ENCODE data around the gene DLGAP1. TPM values are rescaled to one million over a fixed set of nuclear protein-coding genes. Genes with fewer than 3 reads are reported as not detected.

DLGAP1 gene
- total RNA-seq, 1 experiment from 2014 or later = 23.0 TPM

DNA sequence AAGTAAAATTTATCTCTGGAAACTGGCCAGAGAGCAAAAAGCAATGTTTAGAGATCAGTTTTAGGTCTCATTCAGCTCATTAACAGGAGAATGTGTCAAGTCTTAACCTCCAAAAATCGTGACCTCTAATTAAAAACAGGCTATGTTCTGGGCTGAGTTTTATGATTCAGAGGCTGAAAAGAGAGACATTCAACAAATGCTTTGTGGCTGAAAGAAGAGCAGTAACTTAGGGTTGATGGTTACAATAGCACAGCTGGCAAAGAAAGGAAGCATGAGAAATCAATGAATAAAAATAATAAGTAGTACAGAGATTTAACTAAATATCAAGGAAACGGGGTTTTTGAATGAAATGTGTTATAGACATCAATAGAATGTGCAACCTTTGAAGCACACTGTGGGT is 992.1 kb downstream of the DLGAP1 start (continued):
- TF ChIP-seq IRF2 (CRISPR knock-in tag; IDR thresholded peaks at IDR 0.05; ENCODE audit: borderline replicate concordance, low read depth) = no peak
- TF ChIP-seq, protein P1, sequence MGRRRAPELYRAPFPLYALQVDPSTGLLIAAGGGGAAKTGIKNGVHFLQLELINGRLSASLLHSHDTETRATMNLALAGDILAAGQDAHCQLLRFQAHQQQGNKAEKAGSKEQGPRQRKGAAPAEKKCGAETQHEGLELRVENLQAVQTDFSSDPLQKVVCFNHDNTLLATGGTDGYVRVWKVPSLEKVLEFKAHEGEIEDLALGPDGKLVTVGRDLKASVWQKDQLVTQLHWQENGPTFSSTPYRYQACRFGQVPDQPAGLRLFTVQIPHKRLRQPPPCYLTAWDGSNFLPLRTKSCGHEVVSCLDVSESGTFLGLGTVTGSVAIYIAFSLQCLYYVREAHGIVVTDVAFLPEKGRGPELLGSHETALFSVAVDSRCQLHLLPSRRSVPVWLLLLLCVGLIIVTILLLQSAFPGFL (CRISPR knock-in tag; IDR thresholded peaks at IDR 0.05; ENCODE audit: borderline replicate concordance) = no peak
- TF ChIP-seq, protein P2, sequence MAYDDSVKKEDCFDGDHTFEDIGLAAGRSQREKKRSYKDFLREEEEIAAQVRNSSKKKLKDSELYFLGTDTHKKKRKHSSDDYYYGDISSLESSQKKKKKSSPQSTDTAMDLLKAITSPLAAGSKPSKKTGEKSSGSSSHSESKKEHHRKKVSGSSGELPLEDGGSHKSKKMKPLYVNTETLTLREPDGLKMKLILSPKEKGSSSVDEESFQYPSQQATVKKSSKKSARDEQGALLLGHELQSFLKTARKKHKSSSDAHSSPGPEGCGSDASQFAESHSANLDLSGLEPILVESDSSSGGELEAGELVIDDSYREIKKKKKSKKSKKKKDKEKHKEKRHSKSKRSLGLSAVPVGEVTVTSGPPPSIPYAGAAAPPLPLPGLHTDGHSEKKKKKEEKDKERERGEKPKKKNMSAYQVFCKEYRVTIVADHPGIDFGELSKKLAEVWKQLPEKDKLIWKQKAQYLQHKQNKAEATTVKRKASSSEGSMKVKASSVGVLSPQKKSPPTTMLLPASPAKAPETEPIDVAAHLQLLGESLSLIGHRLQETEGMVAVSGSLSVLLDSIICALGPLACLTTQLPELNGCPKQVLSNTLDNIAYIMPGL (CRISPR knock-in tag; IDR thresholded peaks at IDR 0.05) = no peak

DNA sequence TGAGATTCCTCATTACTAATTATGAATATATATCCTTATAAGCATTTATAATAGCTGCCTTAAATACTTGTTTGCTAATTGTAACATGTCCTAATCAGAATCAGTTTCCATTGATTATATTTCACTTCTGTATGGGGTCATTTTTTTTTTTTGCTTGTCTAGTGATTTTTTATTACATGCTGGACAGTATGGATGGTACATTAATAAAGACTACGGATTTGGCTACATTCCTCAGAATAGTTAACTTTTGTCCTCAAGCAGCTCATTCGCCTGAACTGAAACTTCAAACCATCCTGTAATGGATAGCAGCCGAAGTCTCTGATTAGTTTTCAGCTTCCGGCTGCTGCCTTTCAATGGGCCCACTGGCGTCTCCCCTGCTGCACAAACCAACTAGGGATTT is 993.4 kb downstream of the DLGAP1 start:
- H3K27ac Mint-ChIP-seq = peak overlapping the region; percentile 88
- peaks cover 67% of the 10 kb centered on the region for H3K4me1 Mint-ChIP-seq
- no peaks in the 10 kb centered on the region for H3K27me3 Mint-ChIP-seq (ENCODE audit: low read depth)
- DNase-seq (ENCODE audit: low spot score) (no peak), ATAC-seq (no peak)
- CTCF ChIA-PET = interaction anchor here (0.5 to 2.5 kb wide), 4 partner anchors 8 to 142 kb away, joined by 3 to 15 read pairs (median 5); no protein-coding TSS in a partner anchor
- TF ChIP-seq, protein P3, sequence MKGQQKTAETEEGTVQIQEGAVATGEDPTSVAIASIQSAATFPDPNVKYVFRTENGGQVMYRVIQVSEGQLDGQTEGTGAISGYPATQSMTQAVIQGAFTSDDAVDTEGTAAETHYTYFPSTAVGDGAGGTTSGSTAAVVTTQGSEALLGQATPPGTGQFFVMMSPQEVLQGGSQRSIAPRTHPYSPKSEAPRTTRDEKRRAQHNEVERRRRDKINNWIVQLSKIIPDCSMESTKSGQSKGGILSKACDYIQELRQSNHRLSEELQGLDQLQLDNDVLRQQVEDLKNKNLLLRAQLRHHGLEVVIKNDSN (CRISPR knock-in tag; IDR thresholded peaks at IDR 0.05) = no peak
- TF ChIP-seq TEAD4 (CRISPR knock-in tag; IDR thresholded peaks at IDR 0.05) (no peak), FOXP1 (CRISPR knock-in tag; IDR thresholded peaks at IDR 0.05; ENCODE audit: borderline replicate concordance) (no peak), GABPB1 (CRISPR knock-in tag; IDR thresholded peaks at IDR 0.05) (no peak), RELA (CRISPR knock-in tag; IDR thresholded peaks at IDR 0.05; ENCODE audit: borderline replicate concordance) (no peak), TCF7 (CRISPR knock-in tag; IDR thresholded peaks at IDR 0.05; ENCODE audit: low read depth) (no peak), ZNF317 (CRISPR knock-in tag; IDR thresholded peaks at IDR 0.05; ENCODE audit: borderline replicate concordance, low read depth) (no peak), ZNF396 (CRISPR knock-in tag; IDR thresholded peaks at IDR 0.05; ENCODE audit: borderline replicate concordance) (no peak), GRHL2 (CRISPR knock-in tag; IDR thresholded peaks at IDR 0.05; ENCODE audit: insufficient replicate concordance, severe bottlenecking) (no peak)
- TF ChIP-seq, protein P4, sequence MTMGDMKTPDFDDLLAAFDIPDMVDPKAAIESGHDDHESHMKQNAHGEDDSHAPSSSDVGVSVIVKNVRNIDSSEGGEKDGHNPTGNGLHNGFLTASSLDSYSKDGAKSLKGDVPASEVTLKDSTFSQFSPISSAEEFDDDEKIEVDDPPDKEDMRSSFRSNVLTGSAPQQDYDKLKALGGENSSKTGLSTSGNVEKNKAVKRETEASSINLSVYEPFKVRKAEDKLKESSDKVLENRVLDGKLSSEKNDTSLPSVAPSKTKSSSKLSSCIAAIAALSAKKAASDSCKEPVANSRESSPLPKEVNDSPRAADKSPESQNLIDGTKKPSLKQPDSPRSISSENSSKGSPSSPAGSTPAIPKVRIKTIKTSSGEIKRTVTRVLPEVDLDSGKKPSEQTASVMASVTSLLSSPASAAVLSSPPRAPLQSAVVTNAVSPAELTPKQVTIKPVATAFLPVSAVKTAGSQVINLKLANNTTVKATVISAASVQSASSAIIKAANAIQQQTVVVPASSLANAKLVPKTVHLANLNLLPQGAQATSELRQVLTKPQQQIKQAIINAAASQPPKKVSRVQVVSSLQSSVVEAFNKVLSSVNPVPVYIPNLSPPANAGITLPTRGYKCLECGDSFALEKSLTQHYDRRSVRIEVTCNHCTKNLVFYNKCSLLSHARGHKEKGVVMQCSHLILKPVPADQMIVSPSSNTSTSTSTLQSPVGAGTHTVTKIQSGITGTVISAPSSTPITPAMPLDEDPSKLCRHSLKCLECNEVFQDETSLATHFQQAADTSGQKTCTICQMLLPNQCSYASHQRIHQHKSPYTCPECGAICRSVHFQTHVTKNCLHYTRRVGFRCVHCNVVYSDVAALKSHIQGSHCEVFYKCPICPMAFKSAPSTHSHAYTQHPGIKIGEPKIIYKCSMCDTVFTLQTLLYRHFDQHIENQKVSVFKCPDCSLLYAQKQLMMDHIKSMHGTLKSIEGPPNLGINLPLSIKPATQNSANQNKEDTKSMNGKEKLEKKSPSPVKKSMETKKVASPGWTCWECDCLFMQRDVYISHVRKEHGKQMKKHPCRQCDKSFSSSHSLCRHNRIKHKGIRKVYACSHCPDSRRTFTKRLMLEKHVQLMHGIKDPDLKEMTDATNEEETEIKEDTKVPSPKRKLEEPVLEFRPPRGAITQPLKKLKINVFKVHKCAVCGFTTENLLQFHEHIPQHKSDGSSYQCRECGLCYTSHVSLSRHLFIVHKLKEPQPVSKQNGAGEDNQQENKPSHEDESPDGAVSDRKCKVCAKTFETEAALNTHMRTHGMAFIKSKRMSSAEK (CRISPR knock-in tag; IDR thresholded peaks at IDR 0.05; ENCODE audit: borderline replicate concordance) = no peak
- TF ChIP-seq, protein P5, sequence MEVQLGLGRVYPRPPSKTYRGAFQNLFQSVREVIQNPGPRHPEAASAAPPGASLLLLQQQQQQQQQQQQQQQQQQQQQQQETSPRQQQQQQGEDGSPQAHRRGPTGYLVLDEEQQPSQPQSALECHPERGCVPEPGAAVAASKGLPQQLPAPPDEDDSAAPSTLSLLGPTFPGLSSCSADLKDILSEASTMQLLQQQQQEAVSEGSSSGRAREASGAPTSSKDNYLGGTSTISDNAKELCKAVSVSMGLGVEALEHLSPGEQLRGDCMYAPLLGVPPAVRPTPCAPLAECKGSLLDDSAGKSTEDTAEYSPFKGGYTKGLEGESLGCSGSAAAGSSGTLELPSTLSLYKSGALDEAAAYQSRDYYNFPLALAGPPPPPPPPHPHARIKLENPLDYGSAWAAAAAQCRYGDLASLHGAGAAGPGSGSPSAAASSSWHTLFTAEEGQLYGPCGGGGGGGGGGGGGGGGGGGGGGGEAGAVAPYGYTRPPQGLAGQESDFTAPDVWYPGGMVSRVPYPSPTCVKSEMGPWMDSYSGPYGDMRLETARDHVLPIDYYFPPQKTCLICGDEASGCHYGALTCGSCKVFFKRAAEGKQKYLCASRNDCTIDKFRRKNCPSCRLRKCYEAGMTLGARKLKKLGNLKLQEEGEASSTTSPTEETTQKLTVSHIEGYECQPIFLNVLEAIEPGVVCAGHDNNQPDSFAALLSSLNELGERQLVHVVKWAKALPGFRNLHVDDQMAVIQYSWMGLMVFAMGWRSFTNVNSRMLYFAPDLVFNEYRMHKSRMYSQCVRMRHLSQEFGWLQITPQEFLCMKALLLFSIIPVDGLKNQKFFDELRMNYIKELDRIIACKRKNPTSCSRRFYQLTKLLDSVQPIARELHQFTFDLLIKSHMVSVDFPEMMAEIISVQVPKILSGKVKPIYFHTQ (CRISPR knock-in tag; IDR thresholded peaks at IDR 0.05) = no peak
- H3K36me3 Mint-ChIP-seq = peaks cover 43% of the 10 kb centered on the region
- H3K4me3 Mint-ChIP-seq = no peak overlapping the region
- peaks cover 4% of the 10 kb centered on the region; the same call in 1 of the 2 replicates for H3K9me3 Mint-ChIP-seq
- POLR2A ChIA-PET = interaction anchor here (0.6 to 1.2 kb wide), 2 partner anchors 132 to 142 kb away, joined by 3 read pairs; no protein-coding TSS in a partner anchor

Measured in WTC11 (cell line).